ENCODE results near the gene MUC5AC.

The MUC5AC gene

GRCh38 chr11:1218256-1218787 is 60.6 kb downstream of the MUC5AC start:
- TF ChIP-seq, protein P1, sequence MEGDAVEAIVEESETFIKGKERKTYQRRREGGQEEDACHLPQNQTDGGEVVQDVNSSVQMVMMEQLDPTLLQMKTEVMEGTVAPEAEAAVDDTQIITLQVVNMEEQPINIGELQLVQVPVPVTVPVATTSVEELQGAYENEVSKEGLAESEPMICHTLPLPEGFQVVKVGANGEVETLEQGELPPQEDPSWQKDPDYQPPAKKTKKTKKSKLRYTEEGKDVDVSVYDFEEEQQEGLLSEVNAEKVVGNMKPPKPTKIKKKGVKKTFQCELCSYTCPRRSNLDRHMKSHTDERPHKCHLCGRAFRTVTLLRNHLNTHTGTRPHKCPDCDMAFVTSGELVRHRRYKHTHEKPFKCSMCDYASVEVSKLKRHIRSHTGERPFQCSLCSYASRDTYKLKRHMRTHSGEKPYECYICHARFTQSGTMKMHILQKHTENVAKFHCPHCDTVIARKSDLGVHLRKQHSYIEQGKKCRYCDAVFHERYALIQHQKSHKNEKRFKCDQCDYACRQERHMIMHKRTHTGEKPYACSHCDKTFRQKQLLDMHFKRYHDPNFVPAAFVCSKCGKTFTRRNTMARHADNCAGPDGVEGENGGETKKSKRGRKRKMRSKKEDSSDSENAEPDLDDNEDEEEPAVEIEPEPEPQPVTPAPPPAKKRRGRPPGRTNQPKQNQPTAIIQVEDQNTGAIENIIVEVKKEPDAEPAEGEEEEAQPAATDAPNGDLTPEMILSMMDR (IDR thresholded peaks at IDR 0.05; ENCODE audit: low read depth, low read length): no peak
- TF ChIP-seq POLR2A (IDR thresholded peaks at IDR 0.05; ENCODE audit: extremely low read depth, insufficient read length) (no peak), MYC (IDR thresholded peaks at IDR 0.05; ENCODE audit: low read depth, low read length) (no peak), MAX (IDR thresholded peaks at IDR 0.05; ENCODE audit: low read depth, low read length) (no peak)
- H3K4me3 ChIP-seq (ENCODE audit: low read depth, low read length): no peak overlapping the region
- no peak for DNase-seq (ENCODE audit: low read depth)

GRCh38 chr11:1218788-1219445 is 61.2 kb downstream of the MUC5AC start:
- TF ChIP-seq POLR2A (IDR thresholded peaks at IDR 0.05; ENCODE audit: extremely low read depth, insufficient read length): no peak
- no peak for TF ChIP-seq MYC (IDR thresholded peaks at IDR 0.05; ENCODE audit: low read depth, low read length)
- no peak for TF ChIP-seq MAX (IDR thresholded peaks at IDR 0.05; ENCODE audit: low read depth, low read length)
- TF ChIP-seq, protein P1 (IDR thresholded peaks at IDR 0.05; ENCODE audit: low read depth, low read length): no peak
- no peak for DNase-seq (ENCODE audit: low read depth)
- H3K4me3 ChIP-seq (ENCODE audit: low read depth, low read length): no peak overlapping the region

DNA sequence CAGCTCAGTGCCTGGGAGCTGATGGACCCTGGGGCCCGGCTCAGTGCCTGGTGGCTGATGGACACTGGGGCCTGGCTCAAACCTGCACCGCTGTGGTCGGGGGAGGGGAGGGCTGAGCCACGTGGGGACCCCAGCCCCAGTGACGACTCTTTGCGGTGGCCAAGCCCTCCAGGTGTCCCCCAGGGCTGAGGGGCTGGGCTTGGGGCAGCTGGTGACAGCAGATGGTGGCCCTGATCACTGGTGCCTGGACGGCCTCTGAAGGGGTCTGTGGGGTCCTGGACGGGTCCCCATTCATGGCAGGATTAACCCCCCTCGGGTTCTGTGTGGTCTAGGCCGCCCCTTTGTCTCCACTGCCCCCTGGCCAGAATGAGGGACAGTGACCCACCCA is 61.7 kb downstream of the MUC5AC start:
- no peak overlapping the region for H3K4me3 ChIP-seq (ENCODE audit: low read depth, low read length)
- TF ChIP-seq MAX (IDR thresholded peaks at IDR 0.05; ENCODE audit: low read depth, low read length) (no peak), POLR2A (IDR thresholded peaks at IDR 0.05; ENCODE audit: extremely low read depth, insufficient read length) (no peak), MYC (IDR thresholded peaks at IDR 0.05; ENCODE audit: low read depth, low read length) (no peak)
- TF ChIP-seq, protein P1 (IDR thresholded peaks at IDR 0.05; ENCODE audit: low read depth, low read length): no peak
- no peak for DNase-seq (ENCODE audit: low read depth)

- DNase-seq (ENCODE audit: low read depth): no peak
- TF ChIP-seq POLR2A (IDR thresholded peaks at IDR 0.05; ENCODE audit: extremely low read depth, insufficient read length) (no peak), MYC (IDR thresholded peaks at IDR 0.05; ENCODE audit: low read depth, low read length) (no peak), MAX (IDR thresholded peaks at IDR 0.05; ENCODE audit: low read depth, low read length) (no peak)
- TF ChIP-seq, protein P1 (IDR thresholded peaks at IDR 0.05; ENCODE audit: low read depth, low read length): no peak
- H3K4me3 ChIP-seq (ENCODE audit: low read depth, low read length): no peak overlapping the region
Observed at GRCh38 chr11:1219834-1220815, 62.4 kb downstream of the MUC5AC start.

- no peak overlapping the region for H3K4me3 ChIP-seq (ENCODE audit: low read depth, low read length)
- TF ChIP-seq MYC (IDR thresholded peaks at IDR 0.05; ENCODE audit: low read depth, low read length) (no peak), MAX (IDR thresholded peaks at IDR 0.05; ENCODE audit: low read depth, low read length) (no peak), POLR2A (IDR thresholded peaks at IDR 0.05; ENCODE audit: extremely low read depth, insufficient read length) (no peak)
- TF ChIP-seq, protein P1 (IDR thresholded peaks at IDR 0.05; ENCODE audit: low read depth, low read length): no peak
- DNase-seq (ENCODE audit: low read depth): no peak
Observed at GRCh38 chr11:1220941-1221721, 63.4 kb downstream of the MUC5AC start.

All from NB4 (cell line).